Endothelial cell of hepatic sinusoid (primary cell): Measurements from ENCODE around the gene LSAMP.
"Not testable (repeated sequence)": the region's sequence is repeated elsewhere in the genome, so short reads cannot be mapped to it uniquely, and the experiment has no call there.

ENCODE experiments used
- in situ Hi-C: cut with HindIII; loops from 2 replicates; pipeline ENCODE4 v1.10.0; 2017; ENCODE audit warnings: low sequenced_read_pairs

Gene LSAMP

GRCh38 chr3:116247605-116248004 is 197.7 kb downstream of the LSAMP start:
- in situ Hi-C loops: no loop called here

GRCh38 chr3:116246406-116246980 is 198.8 kb downstream of the LSAMP start:
- in situ Hi-C loops: no loop called here

- in situ Hi-C loops: no loop called here
Measured at GRCh38 chr3:116242825-116243224, 202.5 kb downstream of the LSAMP start.

GRCh38 chr3:116241677-116242076 is 203.6 kb downstream of the LSAMP start:
- in situ Hi-C loops: no loop called here

- in situ Hi-C loops: no loop called here
Measured at GRCh38 chr3:116240261-116240660, 205.0 kb downstream of the LSAMP start.

GRCh38 chr3:116238846-116239565 is 206.3 kb downstream of the LSAMP start:
- in situ Hi-C loops: no loop called here

GRCh38 chr3:116233711-116234357 is 211.5 kb downstream of the LSAMP start:
- in situ Hi-C loops: no loop called here

GRCh38 chr3:116230431-116231020 is 214.8 kb downstream of the LSAMP start:
- in situ Hi-C loops: no loop called here

- in situ Hi-C loops: no loop called here
Measured at GRCh38 chr3:116226266-116226665, 219.0 kb downstream of the LSAMP start.

- in situ Hi-C loops: no loop called here
Measured at GRCh38 chr3:116216761-116217160, 228.5 kb downstream of the LSAMP start.

GRCh38 chr3:116211901-116212300 is 233.4 kb downstream of the LSAMP start:
- in situ Hi-C loops: no loop called here

- in situ Hi-C loops: not testable (repeated sequence)
Measured at GRCh38 chr3:116208830-116209229, 236.5 kb downstream of the LSAMP start.

GRCh38 chr3:116200956-116201690 is 244.2 kb downstream of the LSAMP start:
- in situ Hi-C loops: no loop called here

- in situ Hi-C loops: no loop called here
Measured at GRCh38 chr3:116199063-116199462, 246.2 kb downstream of the LSAMP start.

GRCh38 chr3:116198087-116198486 is 247.2 kb downstream of the LSAMP start:
- in situ Hi-C loops: no loop called here

- in situ Hi-C loops: no loop called here
Measured at GRCh38 chr3:116192464-116192863, 252.8 kb downstream of the LSAMP start.

- in situ Hi-C loops: no loop called here
Measured at GRCh38 chr3:116191409-116191808, 253.9 kb downstream of the LSAMP start.

GRCh38 chr3:116190095-116190494 is 255.2 kb downstream of the LSAMP start:
- in situ Hi-C loops: no loop called here

- in situ Hi-C loops: no loop called here
Measured at GRCh38 chr3:116188231-116188785, 257.0 kb downstream of the LSAMP start.

- in situ Hi-C loops: no loop called here
Measured at GRCh38 chr3:116186049-116186448, 259.2 kb downstream of the LSAMP start.

GRCh38 chr3:116181159-116181558 is 264.1 kb downstream of the LSAMP start:
- in situ Hi-C loops: no loop called here
